Mucosa of descending colon (tissue), 3 donors: Measurements from ENCODE around the gene SERPINF2. TPM values are rescaled to one million over a fixed set of nuclear protein-coding genes. Genes with fewer than 3 reads are reported as not detected.

Source experiments
- ATAC-seq: fragments of 200-7000 bp; cut with Tn5 transposase; one replicate; pipeline ENCODE4 v1.9.1; 2020; ENCODE audit warnings: mild to moderate bottlenecking, moderate library complexity
- DNase-seq, 3 donors: peaks; one replicate each; pipeline ENCODE4 v3.0.0-alpha.2; 2020
- H3K36me3 ChIP-seq: fragments of 200-600 bp; one replicate; pipeline ENCODE4 v1.8.0; 2021; ENCODE audit warnings: low read depth, mild to moderate bottlenecking
- H3K4me1 ChIP-seq: fragments of 200-600 bp; one replicate; pipeline ENCODE4 v1.8.0; 2021; ENCODE audit warnings: low read depth, mild to moderate bottlenecking
- H3K4me3 ChIP-seq: fragments of 200-600 bp; one replicate; pipeline ENCODE4 v1.8.0; 2021; ENCODE audit warnings: mild to moderate bottlenecking
- H3K9me3 ChIP-seq: fragments of 200-600 bp; one replicate; pipeline ENCODE4 v1.8.0; 2021; ENCODE audit warnings: mild to moderate bottlenecking
- CTCF ChIP-seq: fragments of 200-600 bp; IDR thresholded peaks from one replicate; pipeline ENCODE4 v1.8.0; 2022; ENCODE audit warnings: antibody characterized with exemption, mild to moderate bottlenecking
- intact Hi-C, 2 donors: fragments of 100-400 bp; cut with DNase I in 1 of 2; cut with micrococcal nuclease in 1 of 2; formaldehyde crosslinking; loops; one replicate each; pipeline versions ENCODE4 v1.11.0 to v1.11.1; 2022; cut with DNase I, micrococcal nuclease
- total RNA-seq, 3 donors: library from RNA; stranded (reverse); fragmentation: NEBNext Ultra II Directional in 2 of 3; extraction: Animal tissue kit (Norgen Biotek cat#: 25700) in 2 of 3; gene quantifications; one replicate each; pipeline versions ENCODE4 v1.2.1 to v1.2.4, GENCODE V29; 2021 to 2023
- donor health status: DM: no; HTN: no; CAD: no; lungs with moderate emphysema.
- donor health status: DM: no; HTN: no; CAD: no.
- donor health status: DM: no; HTN: yes; CAD: no.

The SERPINF2 gene
- total RNA-seq, 3 donors from 2014 or later, result 0.78 to 8.2 (median 2.9) TPM

- TF ChIP-seq CTCF, result no peak
- Histone ChIP-seq H3K4me3 (no peak overlapping the region), H3K36me3 (no peaks in the 10 kb centered on the region), H3K9me3 (no peaks in the 10 kb centered on the region), H3K4me1 (peaks cover 26% of the 10 kb centered on the region)
- no peak for ATAC-seq
- no peak for DNase-seq
- intact Hi-C loops, result no loop called here
Observed at GRCh38 chr17:1725642-1726511, 16.8 kb upstream of the SERPINF2 start.

GRCh38 chr17:1726626-1727257 is 15.9 kb upstream of the SERPINF2 start:
- intact Hi-C loops, result no loop called here
- ATAC-seq, result no peak
- Histone ChIP-seq H3K36me3 (no peaks in the 10 kb centered on the region), H3K4me3 (no peak overlapping the region), H3K9me3 (no peaks in the 10 kb centered on the region), H3K4me1 (peaks cover 26% of the 10 kb centered on the region)
- TF ChIP-seq CTCF, result no peak
- DNase-seq, result no peak

GRCh38 chr17:1727258-1727789 is 15.3 kb upstream of the SERPINF2 start:
- DNase-seq, result no peak
- intact Hi-C loops, result no loop called here
- no peak for ATAC-seq
- peaks cover 26% of the 10 kb centered on the region for H3K4me1 ChIP-seq
- H3K4me3 ChIP-seq, result no peak overlapping the region
- H3K9me3 ChIP-seq, result no peaks in the 10 kb centered on the region
- no peak for TF ChIP-seq CTCF
- no peaks in the 10 kb centered on the region for H3K36me3 ChIP-seq

- intact Hi-C loops, result no loop called here
- no peak overlapping the region for H3K4me3 ChIP-seq
- DNase-seq (no peak), ATAC-seq (no peak)
- H3K36me3 ChIP-seq, result no peaks in the 10 kb centered on the region
- peaks cover 26% of the 10 kb centered on the region for H3K4me1 ChIP-seq
- no peaks in the 10 kb centered on the region for H3K9me3 ChIP-seq
- TF ChIP-seq CTCF, result no peak
Observed at GRCh38 chr17:1727876-1728630, 14.6 kb upstream of the SERPINF2 start.

- no peak for DNase-seq
- no peak for ATAC-seq
- Histone ChIP-seq H3K4me3 (no peak overlapping the region), H3K9me3 (no peaks in the 10 kb centered on the region), H3K4me1 (peaks cover 16% of the 10 kb centered on the region), H3K36me3 (no peaks in the 10 kb centered on the region)
- TF ChIP-seq CTCF, result no peak
- intact Hi-C loops, result no loop called here
Observed at GRCh38 chr17:1729966-1730325, 12.7 kb upstream of the SERPINF2 start.
